IMR-90 (cell line): Measurements from ENCODE around the gene SPTLC3.

Source experiments
- CEBPB ChIP-seq: IDR thresholded peaks from 2 replicates; pipeline ENCODE4 v1.6.1; 2012; ENCODE audit warnings: low read depth, low read length, improper control_type of control experiment
- CTCF ChIP-seq: conservative IDR thresholded peaks from 2 replicates; pipeline ENCODE4 v1.5.1; 2012; ENCODE audit warnings: mild to moderate bottlenecking, low read depth, low read length, improper control_type of control experiment
- MAFK ChIP-seq: IDR thresholded peaks from 2 replicates; pipeline ENCODE4 v1.6.1; 2012; ENCODE audit warnings: low read depth, low read length, improper control_type of control experiment
- MAZ ChIP-seq: IDR thresholded peaks from 2 replicates; pipeline ENCODE4 v1.6.1; 2012; ENCODE audit warnings: low read depth, mild to moderate bottlenecking, low read length, improper control_type of control experiment, moderate library complexity, borderline replicate concordance
- MXI1 ChIP-seq: IDR thresholded peaks from 2 replicates; pipeline ENCODE4 v1.6.1; 2012; ENCODE audit warnings: low read depth, mild to moderate bottlenecking, low read length, moderate library complexity, borderline replicate concordance
- POLR2A ChIP-seq: IDR thresholded peaks from 2 replicates; pipeline ENCODE4 v1.6.1; 2012; ENCODE audit warnings: mild to moderate bottlenecking, low read depth, low read length
- RAD21 ChIP-seq: IDR thresholded peaks from 2 replicates; pipeline ENCODE4 v1.6.1; 2012; ENCODE audit warnings: low read length, improper control_type of control experiment
- RCOR1 ChIP-seq: IDR thresholded peaks from 2 replicates; pipeline ENCODE4 v1.6.1; 2012; ENCODE audit warnings: mild to moderate bottlenecking, low read length, improper control_type of control experiment; ENCODE audit not compliant: insufficient replicate concordance
- RFX5 ChIP-seq: IDR thresholded peaks from 2 replicates; pipeline ENCODE4 v1.8.0; 2012; ENCODE audit warnings: low read depth, mild to moderate bottlenecking, low read length, moderate library complexity
- SMC3 ChIP-seq: fragments of 150-350 bp; IDR thresholded peaks from 2 replicates; pipeline ENCODE4 v1.6.1; 2016; ENCODE audit warnings: low read depth, mild to moderate bottlenecking, antibody characterized with exemption, low read length, moderate library complexity
- TF ChIP-seq, protein P1 (sequence below): fragments of 150-350 bp; IDR thresholded peaks from 2 replicates; pipeline ENCODE4 v1.6.1; 2017; ENCODE audit warnings: mild to moderate bottlenecking, antibody characterized with exemption, low read length, low read depth

- TF ChIP-seq POLR2A (no peak), CTCF (no peak), CEBPB (no peak), MXI1 (no peak), MAZ (no peak), RCOR1 (no peak), RFX5 (no peak), RAD21 (no peak), SMC3 (no peak), MAFK (no peak)
- TF ChIP-seq, protein P1, sequence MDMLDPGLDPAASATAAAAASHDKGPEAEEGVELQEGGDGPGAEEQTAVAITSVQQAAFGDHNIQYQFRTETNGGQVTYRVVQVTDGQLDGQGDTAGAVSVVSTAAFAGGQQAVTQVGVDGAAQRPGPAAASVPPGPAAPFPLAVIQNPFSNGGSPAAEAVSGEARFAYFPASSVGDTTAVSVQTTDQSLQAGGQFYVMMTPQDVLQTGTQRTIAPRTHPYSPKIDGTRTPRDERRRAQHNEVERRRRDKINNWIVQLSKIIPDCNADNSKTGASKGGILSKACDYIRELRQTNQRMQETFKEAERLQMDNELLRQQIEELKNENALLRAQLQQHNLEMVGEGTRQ = no peak
Measured at GRCh38 chr20:13118676-13119075, 109.9 kb downstream of the SPTLC3 start.
